Skeletal muscle tissue (tissue), 4 donors: ENCODE results near the gene CTAGE4. TPM values are rescaled to one million over a fixed set of nuclear protein-coding genes. Genes with fewer than 3 reads are reported as not detected.
"Not testable (repeated sequence)": the region's sequence is repeated elsewhere in the genome, so short reads cannot be mapped to it uniquely, and the experiment has no call there.

Experiments used
- H3K27ac ChIP-seq: one replicate; pipeline ENCODE4 v1.7.0; 2013; ENCODE audit warnings: mild to moderate bottlenecking, low read depth, low read length, inconsistent platforms
- H3K27me3 ChIP-seq, 3 donors: one replicate each; pipeline ENCODE4 v1.7.0; 2013; ENCODE audit warnings: low read length in 3 of 3; ENCODE audit not compliant: control insufficient read depth in 3 of 3, insufficient read depth in 3 of 3
- H3K36me3 ChIP-seq, 3 donors: one replicate each; pipeline ENCODE4 v1.7.0; 2013; ENCODE audit warnings: low read length in 3 of 3; ENCODE audit not compliant: control insufficient read depth in 3 of 3, insufficient read depth in 3 of 3
- H3K4me1 ChIP-seq, 3 donors: one replicate each; pipeline ENCODE4 v1.7.0; 2013; ENCODE audit warnings: low read length in 3 of 3, mild to moderate bottlenecking in 3 of 3; ENCODE audit not compliant: control insufficient read depth in 3 of 3, insufficient read depth in 3 of 3
- H3K4me3 ChIP-seq, 3 donors: one replicate each; pipeline ENCODE4 v1.7.0; 2013; ENCODE audit warnings: low read length in 3 of 3
- H3K9ac ChIP-seq, 3 donors: one replicate each; pipeline ENCODE4 v1.7.0; 2013; ENCODE audit warnings: low read length in 3 of 3, mild to moderate bottlenecking in 3 of 3, moderate library complexity in 2 of 3, low read depth in 1 of 3
- H3K9me3 ChIP-seq, 3 donors: one replicate each; pipeline ENCODE4 v1.7.0; 2013; ENCODE audit warnings: low read length in 3 of 3; ENCODE audit not compliant: control insufficient read depth in 3 of 3
- total RNA-seq: library from RNA; depleted of rRNA; stranded (reverse); fragments of >200 nt; gene quantifications from one replicate; pipeline ENCODE4 v1.2.3, GENCODE V29; 2014
- donor health status: Osteomylitis.

CTAGE4 gene
- total RNA-seq, 1 donor from 2014 or later = not detected

DNA sequence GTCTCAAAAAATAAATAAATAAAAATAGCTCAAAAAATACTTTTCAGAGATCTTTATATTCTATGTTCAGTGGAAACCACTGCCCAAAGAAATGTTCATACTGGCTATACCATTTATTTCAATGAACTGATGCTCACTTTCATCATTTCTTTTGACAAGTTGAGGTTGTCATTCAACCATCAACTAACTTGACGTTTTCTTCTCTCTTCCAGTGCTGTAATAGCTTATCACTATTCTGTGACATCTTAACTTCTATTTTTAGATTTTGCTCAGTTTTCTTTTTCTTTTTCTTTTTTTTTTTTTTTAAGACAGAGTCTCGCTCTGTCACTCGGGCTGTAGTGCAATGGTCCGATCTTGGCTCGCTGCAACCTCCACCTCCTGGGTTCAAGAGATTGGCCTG is 8.7 kb upstream of the CTAGE4 start:
- Histone ChIP-seq H3K27ac (no peak overlapping the region), H3K4me3 (no peak overlapping the region), H3K4me1 (no peaks in the 10 kb centered on the region), H3K36me3 (no peaks in the 10 kb centered on the region), H3K9me3 (no peaks in the 10 kb centered on the region), H3K27me3 (no peaks in the 10 kb centered on the region), H3K9ac (no peak overlapping the region)

DNA sequence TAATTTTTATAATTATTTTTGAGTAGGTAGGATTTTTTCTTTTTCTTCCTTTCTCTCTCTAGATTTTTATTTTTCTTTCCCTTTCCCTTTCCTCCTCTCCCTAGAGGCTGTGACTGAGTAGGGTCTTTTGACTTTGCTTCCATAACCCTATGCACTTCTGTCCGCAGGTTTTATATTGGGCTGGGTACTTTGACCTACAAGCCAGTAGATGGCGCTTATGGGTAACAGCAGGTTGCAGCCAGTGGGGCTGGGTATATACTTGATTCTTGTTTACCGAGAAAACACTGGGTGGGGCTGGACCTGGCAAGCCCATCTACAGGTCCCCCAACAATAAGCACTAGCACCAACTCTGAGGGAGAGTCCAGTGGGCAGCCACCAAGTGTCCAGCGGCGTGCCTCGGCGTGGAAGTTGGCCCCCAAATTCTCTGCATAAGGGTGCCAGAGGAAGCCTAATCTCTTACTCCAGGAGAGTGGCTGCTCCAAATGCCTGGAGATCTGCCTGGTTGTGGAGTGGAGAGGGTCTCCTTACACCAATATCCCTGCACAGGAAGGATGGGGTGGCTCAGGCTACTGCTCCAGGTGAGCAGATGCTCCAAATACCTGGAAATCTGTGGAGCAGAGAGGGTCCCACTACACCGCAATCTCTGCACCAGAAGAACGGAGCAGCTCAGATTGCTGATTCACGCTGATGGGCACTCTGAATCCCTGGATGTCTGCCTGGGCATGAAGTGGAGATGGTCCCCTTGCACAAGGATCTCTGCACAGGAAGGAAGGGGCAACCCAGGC is 4.7 kb upstream of the CTAGE4 start:
- H3K4me1 ChIP-seq, H3K27me3 ChIP-seq, H3K9ac ChIP-seq, H3K27ac ChIP-seq, H3K4me3 ChIP-seq, H3K36me3 ChIP-seq, H3K9me3 ChIP-seq: not testable (repeated sequence)

DNA sequence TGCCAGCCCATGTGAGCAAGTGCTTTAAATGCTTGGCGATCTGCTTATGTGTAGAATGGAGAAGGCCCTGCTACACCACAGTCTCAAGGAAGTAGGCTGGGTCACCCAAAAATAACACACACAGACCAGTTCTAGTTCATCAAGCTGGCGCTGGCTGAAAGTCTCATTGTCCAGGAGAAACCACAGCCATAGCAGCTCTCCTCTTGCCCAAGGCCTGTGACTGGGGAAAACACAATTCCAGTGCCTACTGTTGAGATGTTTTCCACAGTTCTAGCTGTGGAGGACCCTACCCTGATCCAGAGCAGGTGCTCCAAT is 4.1 kb upstream of the CTAGE4 start:
- not testable (repeated sequence) for H3K27ac ChIP-seq, H3K9me3 ChIP-seq, H3K4me3 ChIP-seq, H3K4me1 ChIP-seq, H3K36me3 ChIP-seq, H3K27me3 ChIP-seq, H3K9ac ChIP-seq

- H3K4me3 ChIP-seq, H3K36me3 ChIP-seq, H3K9me3 ChIP-seq, H3K4me1 ChIP-seq, H3K27me3 ChIP-seq, H3K9ac ChIP-seq, H3K27ac ChIP-seq: not testable (repeated sequence)
Observed at GRCh38 chr7:144187848-144188247, 4.6 kb downstream of the CTAGE4 start.

- H3K27ac ChIP-seq, H3K9ac ChIP-seq, H3K4me3 ChIP-seq, H3K27me3 ChIP-seq, H3K36me3 ChIP-seq, H3K4me1 ChIP-seq, H3K9me3 ChIP-seq: not testable (repeated sequence)
Observed at GRCh38 chr7:144188578-144189171, 5.4 kb downstream of the CTAGE4 start.

GRCh38 chr7:144193782-144194181 is 10.5 kb downstream of the CTAGE4 start:
- not testable (repeated sequence) for H3K9me3 ChIP-seq, H3K27me3 ChIP-seq, H3K27ac ChIP-seq, H3K4me3 ChIP-seq, H3K4me1 ChIP-seq, H3K9ac ChIP-seq, H3K36me3 ChIP-seq

GRCh38 chr7:144194453-144194852 is 11.2 kb downstream of the CTAGE4 start:
- H3K4me1 ChIP-seq, H3K27me3 ChIP-seq, H3K27ac ChIP-seq, H3K4me3 ChIP-seq, H3K36me3 ChIP-seq, H3K9me3 ChIP-seq, H3K9ac ChIP-seq: not testable (repeated sequence)

- not testable (repeated sequence) for H3K4me1 ChIP-seq, H3K27ac ChIP-seq, H3K9ac ChIP-seq, H3K27me3 ChIP-seq, H3K9me3 ChIP-seq, H3K4me3 ChIP-seq, H3K36me3 ChIP-seq
Observed at GRCh38 chr7:144195212-144195872, 12.1 kb downstream of the CTAGE4 start, which contains the start of gene ARHGEF35. Gene ARHGEF35 (minus strand): TSS chr7:144195833. CDS start chr7:144188383, 7,450 bp downstream.

DNA sequence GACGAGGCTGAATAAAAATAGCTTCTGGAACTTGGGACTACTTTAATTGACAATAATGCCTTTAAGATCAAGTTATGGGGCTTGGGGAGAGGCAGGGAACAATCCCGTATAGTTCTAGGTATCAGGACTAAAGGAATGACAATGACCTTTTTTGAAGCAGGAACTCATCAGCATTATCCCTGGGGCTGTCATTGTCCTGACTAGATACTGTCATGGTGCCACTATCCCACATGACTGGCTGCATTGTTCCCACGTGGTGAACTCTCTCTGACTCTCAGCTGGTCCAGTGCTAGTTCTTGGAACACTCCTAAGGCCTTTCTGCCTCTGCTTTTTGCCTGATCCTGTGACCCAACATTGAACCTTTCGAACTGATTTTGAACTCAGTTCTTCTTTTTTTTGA is 15.7 kb downstream of the CTAGE4 start:
- not testable (repeated sequence) for H3K36me3 ChIP-seq, H3K4me1 ChIP-seq, H3K4me3 ChIP-seq, H3K27ac ChIP-seq, H3K9me3 ChIP-seq, H3K27me3 ChIP-seq, H3K9ac ChIP-seq

DNA sequence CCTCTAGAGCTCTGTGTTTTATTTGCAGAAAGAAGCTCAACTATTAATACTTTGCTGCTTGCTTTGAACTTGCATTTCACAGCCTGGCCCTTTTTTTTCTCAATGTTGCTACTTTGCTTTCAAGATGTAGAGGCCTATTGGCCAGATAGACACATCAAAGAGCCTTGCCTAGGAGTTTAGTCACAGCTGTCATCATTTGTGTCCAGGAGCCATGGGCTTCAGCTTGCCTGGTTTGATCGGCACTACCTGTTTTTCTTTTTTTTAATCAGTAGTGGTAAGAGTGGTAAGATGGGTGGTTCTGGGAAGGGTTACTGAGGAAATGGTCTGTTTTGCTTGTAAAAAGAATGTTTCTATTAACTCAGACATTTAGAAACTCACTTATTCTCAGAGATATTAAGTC is 18.7 kb downstream of the CTAGE4 start:
- not testable (repeated sequence) for H3K4me1 ChIP-seq, H3K27ac ChIP-seq, H3K9me3 ChIP-seq, H3K27me3 ChIP-seq, H3K36me3 ChIP-seq, H3K9ac ChIP-seq, H3K4me3 ChIP-seq
